ENCODE measurements around the gene GALNT6. TPM values are rescaled to one million over a fixed set of nuclear protein-coding genes. Genes with fewer than 3 reads are reported as not detected.

GALNT6 gene
- total and polyA plus RNA-seq, 5 donors from 2014 or later, result 2.3 to 19.5 (median 2.9) TPM

GRCh38 chr12:51395283-51396230 lies 4.4 kb upstream of the GALNT6 start:
- no peaks in the 10 kb centered on the region for H3K36me3 Mint-ChIP-seq
- ATAC-seq (ENCODE audit: low read depth in 2 of 2), result no peak
- H3K4me3 Mint-ChIP-seq, result peak overlapping the region; percentile 61 to 96 (median 88)
- Histone ChIP-seq H3K36me3 (ENCODE audit: control insufficient read depth, insufficient read depth, low read length) (no peaks in the 10 kb centered on the region), H3K4me1 (ENCODE audit: control insufficient read depth, insufficient read depth, low read length, poor library complexity, severe bottlenecking) (peaks cover 48% of the 10 kb centered on the region), H3K27ac (ENCODE audit: insufficient read depth, low read length, poor library complexity, severe bottlenecking) (peak overlapping the region; percentile 47), H3K4me3 (ENCODE audit: low read depth, low read length) (peak overlapping the region; percentile 55), H3K27me3 (ENCODE audit: control insufficient read depth, insufficient read depth, low read length) (no peaks in the 10 kb centered on the region), H3K9me3 (ENCODE audit: control insufficient read depth in 2 of 2, low read length in 2 of 2) (no peaks in the 10 kb centered on the region)
- H3K9me3 Mint-ChIP-seq, result no peaks in the 10 kb centered on the region
- DNase-seq, result peak in 1 of 3 donors; percentile 69
- H3K4me1 Mint-ChIP-seq, result peaks cover 23 to 50% (median 43%) of the 10 kb centered on the region in 4 donors
- H3K27ac Mint-ChIP-seq, result peak overlapping the region; percentile 83 to 92 (median 87)
- H3K27me3 Mint-ChIP-seq, result peaks cover 11% of the 10 kb centered on the region

GRCh38 chr12:51393676-51394545 lies 2.7 kb upstream of the GALNT6 start:
- peak overlapping the region; percentile 77 to 92 (median 86) for H3K27ac Mint-ChIP-seq
- no peaks in the 10 kb centered on the region for H3K9me3 Mint-ChIP-seq
- Histone ChIP-seq H3K27me3 (ENCODE audit: control insufficient read depth, insufficient read depth, low read length) (no peaks in the 10 kb centered on the region), H3K36me3 (ENCODE audit: control insufficient read depth, insufficient read depth, low read length) (no peaks in the 10 kb centered on the region), H3K27ac (ENCODE audit: insufficient read depth, low read length, poor library complexity, severe bottlenecking) (peak overlapping the region; percentile 74), H3K9me3 (ENCODE audit: control insufficient read depth in 2 of 2, low read length in 2 of 2) (no peaks in the 10 kb centered on the region), H3K4me3 (ENCODE audit: low read depth, low read length) (peak overlapping the region; percentile 55), H3K4me1 (ENCODE audit: control insufficient read depth, insufficient read depth, low read length, poor library complexity, severe bottlenecking) (peaks cover 57% of the 10 kb centered on the region)
- no peaks in the 10 kb centered on the region for H3K36me3 Mint-ChIP-seq
- DNase-seq (peak in 2 of 3 donors; percentile 26 to 76), ATAC-seq (ENCODE audit: low read depth in 2 of 2) (peak; percentile 69 to 74)
- peaks cover 5% of the 10 kb centered on the region for H3K27me3 Mint-ChIP-seq
- H3K4me3 Mint-ChIP-seq, result peak overlapping the region; percentile 87 to 96 (median 91)
- peaks cover 23 to 64% (median 55%) of the 10 kb centered on the region in 4 donors for H3K4me1 Mint-ChIP-seq

GRCh38 chr12:51392556-51393237 lies 1.5 kb upstream of the GALNT6 start:
- peak overlapping the region; percentile 13 for H3K4me3 ChIP-seq (ENCODE audit: low read depth, low read length)
- H3K9me3 Mint-ChIP-seq, result no peaks in the 10 kb centered on the region
- no peak for ATAC-seq (ENCODE audit: low read depth in 2 of 2)

GRCh38 chr12:51390891-51391282 lies 319 bp downstream of the GALNT6 start:
- DNase-seq (peak in 1 of 3 donors; percentile 34), ATAC-seq (ENCODE audit: low read depth in 2 of 2) (peak in 1 of 2 donors; percentile 12)
- Histone ChIP-seq H3K4me3 (ENCODE audit: low read depth, low read length) (peak overlapping the region; percentile 22), H3K4me1 (ENCODE audit: control insufficient read depth, insufficient read depth, low read length, poor library complexity, severe bottlenecking) (peaks cover 57% of the 10 kb centered on the region), H3K27me3 (ENCODE audit: control insufficient read depth, insufficient read depth, low read length) (no peaks in the 10 kb centered on the region), H3K9me3 (ENCODE audit: control insufficient read depth in 2 of 2, low read length in 2 of 2) (no peaks in the 10 kb centered on the region), H3K36me3 (ENCODE audit: control insufficient read depth, insufficient read depth, low read length) (no peaks in the 10 kb centered on the region), H3K27ac (ENCODE audit: insufficient read depth, low read length, poor library complexity, severe bottlenecking) (peak overlapping the region; percentile 74)
- peak overlapping the region; percentile 91 to 96 (median 93) for H3K4me3 Mint-ChIP-seq
- peak overlapping the region; percentile 87 to 91 (median 91) for H3K27ac Mint-ChIP-seq
- peaks cover 17 to 82% (median 61%) of the 10 kb centered on the region in 4 donors for H3K4me1 Mint-ChIP-seq
- no peaks in the 10 kb centered on the region for H3K36me3 Mint-ChIP-seq
- no peaks in the 10 kb centered on the region for H3K27me3 Mint-ChIP-seq
- no peaks in the 10 kb centered on the region for H3K9me3 Mint-ChIP-seq

More at GRCh38 chr12:51392556-51393237, 1.5 kb upstream of the GALNT6 start:
- Histone ChIP-seq H3K4me1 (ENCODE audit: control insufficient read depth, insufficient read depth, low read length, poor library complexity, severe bottlenecking) (peaks cover 57% of the 10 kb centered on the region), H3K9me3 (ENCODE audit: control insufficient read depth in 2 of 2, low read length in 2 of 2) (no peaks in the 10 kb centered on the region), H3K27me3 (ENCODE audit: control insufficient read depth, insufficient read depth, low read length) (no peaks in the 10 kb centered on the region), H3K27ac (ENCODE audit: insufficient read depth, low read length, poor library complexity, severe bottlenecking) (peak overlapping the region; percentile 74), H3K36me3 (ENCODE audit: control insufficient read depth, insufficient read depth, low read length) (no peaks in the 10 kb centered on the region)
- H3K4me3 Mint-ChIP-seq, result peak overlapping the region; percentile 87 to 96 (median 91)
- peak overlapping the region; percentile 76 to 92 (median 86) for H3K27ac Mint-ChIP-seq
- H3K4me1 Mint-ChIP-seq, result peaks cover 21 to 73% (median 63%) of the 10 kb centered on the region in 4 donors
- H3K27me3 Mint-ChIP-seq, result peaks cover 5% of the 10 kb centered on the region
- DNase-seq, result peak in 2 of 3 donors; percentile 28 to 41
- no peaks in the 10 kb centered on the region for H3K36me3 Mint-ChIP-seq

DNA sequence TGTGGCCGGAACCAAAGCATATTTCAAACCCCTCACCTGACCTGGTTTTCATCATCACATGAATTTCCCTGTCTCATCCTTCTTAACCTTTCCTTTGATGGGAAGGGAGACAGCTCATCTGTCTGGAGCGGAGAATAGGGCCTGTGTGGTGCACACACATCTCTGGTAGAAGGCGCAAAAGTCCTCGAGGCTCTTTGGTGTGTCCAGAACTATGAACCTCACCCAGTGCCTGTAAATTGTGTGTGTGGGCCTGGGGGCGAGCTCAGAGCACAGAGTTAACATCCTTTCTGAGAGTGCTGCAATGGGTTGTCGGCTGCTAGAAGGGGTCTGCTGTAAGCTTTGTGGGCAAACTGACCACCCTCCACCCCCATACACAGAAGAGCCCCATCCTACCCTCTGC lies 749 bp downstream of the GALNT6 start:
- Mint-ChIP-seq H3K27me3 (no peaks in the 10 kb centered on the region), H3K27ac (peak overlapping the region; percentile 87 to 91 (median 91)), H3K4me1 (peaks cover 13 to 82% (median 57%) of the 10 kb centered on the region in 4 donors), H3K4me3 (peak overlapping the region; percentile 91 to 96 (median 93)), H3K36me3 (no peaks in the 10 kb centered on the region), H3K9me3 (no peaks in the 10 kb centered on the region)
- no peak for ATAC-seq (ENCODE audit: low read depth in 2 of 2)
- Histone ChIP-seq H3K36me3 (ENCODE audit: control insufficient read depth, insufficient read depth, low read length) (no peaks in the 10 kb centered on the region), H3K27ac (ENCODE audit: insufficient read depth, low read length, poor library complexity, severe bottlenecking) (no peak overlapping the region), H3K4me1 (ENCODE audit: control insufficient read depth, insufficient read depth, low read length, poor library complexity, severe bottlenecking) (peaks cover 54% of the 10 kb centered on the region), H3K9me3 (ENCODE audit: control insufficient read depth in 2 of 2, low read length in 2 of 2) (no peaks in the 10 kb centered on the region), H3K27me3 (ENCODE audit: control insufficient read depth, insufficient read depth, low read length) (no peaks in the 10 kb centered on the region), H3K4me3 (ENCODE audit: low read depth, low read length) (peak overlapping the region; percentile 22)
- no peak for DNase-seq

DNA sequence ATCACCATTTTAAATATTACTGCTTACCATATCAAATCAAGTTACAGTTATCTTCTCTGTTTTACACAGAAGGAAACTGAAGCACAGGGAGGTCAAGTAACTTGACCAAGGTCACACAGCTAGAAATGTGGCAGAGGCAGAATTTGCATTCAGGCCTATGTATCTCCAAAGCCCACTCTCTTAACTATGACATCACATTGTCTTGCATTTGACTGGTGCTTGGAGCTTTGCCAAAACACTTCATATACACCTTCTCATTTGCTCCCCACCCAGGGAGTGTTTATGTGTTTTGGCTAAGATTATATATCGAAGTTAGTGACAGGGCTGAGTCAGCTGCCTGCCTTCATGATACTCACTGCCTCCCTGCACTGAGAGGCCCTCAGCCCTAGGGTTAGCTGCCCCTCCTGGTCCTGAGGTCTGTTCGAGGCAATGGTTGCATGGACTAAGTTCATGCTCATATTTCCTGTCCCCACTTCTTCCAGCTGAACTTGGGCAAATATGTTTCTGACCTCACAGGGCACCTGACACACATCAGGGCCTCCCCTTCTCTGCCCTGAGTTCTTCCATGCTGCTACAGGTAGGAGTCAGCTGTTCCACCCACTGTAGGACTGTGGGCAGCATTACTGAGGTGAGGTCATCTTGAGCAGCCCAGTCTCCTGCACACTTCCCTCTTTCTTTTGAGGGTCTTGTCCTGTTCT lies 1.8 kb downstream of the GALNT6 start:
- peak overlapping the region in 2 of 4 donors; percentile 66 to 96 for H3K4me3 Mint-ChIP-seq
- peak overlapping the region; percentile 19 for H3K27ac ChIP-seq (ENCODE audit: insufficient read depth, low read length, poor library complexity, severe bottlenecking)
- no peaks in the 10 kb centered on the region for H3K9me3 ChIP-seq (ENCODE audit: control insufficient read depth in 2 of 2, low read length in 2 of 2)

More for the DNA sequence above, 1.8 kb downstream of the GALNT6 start:
- DNase-seq (peak in 2 of 3 donors; percentile 18 to 31), ATAC-seq (ENCODE audit: low read depth in 2 of 2) (peak in 1 of 2 donors; percentile 24)
- Histone ChIP-seq H3K4me3 (ENCODE audit: low read depth, low read length) (no peak overlapping the region), H3K36me3 (ENCODE audit: control insufficient read depth, insufficient read depth, low read length) (no peaks in the 10 kb centered on the region), H3K27me3 (ENCODE audit: control insufficient read depth, insufficient read depth, low read length) (no peaks in the 10 kb centered on the region), H3K4me1 (ENCODE audit: control insufficient read depth, insufficient read depth, low read length, poor library complexity, severe bottlenecking) (peaks cover 44% of the 10 kb centered on the region)
- H3K36me3 Mint-ChIP-seq, result no peaks in the 10 kb centered on the region
- no peaks in the 10 kb centered on the region for H3K27me3 Mint-ChIP-seq
- no peaks in the 10 kb centered on the region for H3K9me3 Mint-ChIP-seq
- peak overlapping the region; percentile 75 to 85 (median 84) for H3K27ac Mint-ChIP-seq
- H3K4me1 Mint-ChIP-seq, result peaks cover 10 to 75% (median 49%) of the 10 kb centered on the region in 4 donors

Data from CD4-positive, CD25-positive, alpha-beta regulatory T cell (primary cell).